Measurements from ENCODE around the gene GNG4.
"Not testable (repeated sequence)": the region's sequence is repeated elsewhere in the genome, so short reads cannot be mapped to it uniquely, and the experiment has no call there.

The GNG4 gene

DNA sequence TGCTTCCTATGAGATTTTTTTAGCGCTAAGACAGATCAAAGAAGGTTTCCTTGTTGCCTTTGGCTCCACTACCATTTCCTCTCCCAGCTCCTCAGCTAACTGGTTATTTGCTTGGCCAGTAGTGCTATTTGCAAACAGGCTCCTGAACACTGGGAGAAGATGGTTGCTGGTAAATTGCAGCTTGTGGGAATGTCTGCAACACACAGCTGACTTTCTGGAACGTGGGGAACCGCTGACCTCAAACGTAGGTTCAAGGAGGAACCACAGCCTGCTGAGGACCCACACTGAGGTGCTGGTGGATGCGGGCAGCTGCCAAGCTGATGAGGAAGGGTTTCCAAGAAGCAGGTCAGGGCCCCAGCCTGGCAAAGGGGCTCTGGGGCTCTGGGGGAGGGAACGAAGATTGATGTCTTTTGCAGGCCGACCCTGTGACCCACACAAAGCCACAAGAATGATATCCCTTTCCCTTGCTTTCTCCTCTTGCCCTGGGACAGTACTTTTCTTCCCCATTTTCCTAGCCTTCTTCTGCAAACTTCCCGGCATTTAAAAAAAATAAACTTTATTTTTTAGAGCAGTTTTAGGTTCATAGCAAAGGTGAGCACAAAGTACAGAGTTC is 24.8 kb downstream of the GNG4 start:
- no peak for DNase-seq

DNA sequence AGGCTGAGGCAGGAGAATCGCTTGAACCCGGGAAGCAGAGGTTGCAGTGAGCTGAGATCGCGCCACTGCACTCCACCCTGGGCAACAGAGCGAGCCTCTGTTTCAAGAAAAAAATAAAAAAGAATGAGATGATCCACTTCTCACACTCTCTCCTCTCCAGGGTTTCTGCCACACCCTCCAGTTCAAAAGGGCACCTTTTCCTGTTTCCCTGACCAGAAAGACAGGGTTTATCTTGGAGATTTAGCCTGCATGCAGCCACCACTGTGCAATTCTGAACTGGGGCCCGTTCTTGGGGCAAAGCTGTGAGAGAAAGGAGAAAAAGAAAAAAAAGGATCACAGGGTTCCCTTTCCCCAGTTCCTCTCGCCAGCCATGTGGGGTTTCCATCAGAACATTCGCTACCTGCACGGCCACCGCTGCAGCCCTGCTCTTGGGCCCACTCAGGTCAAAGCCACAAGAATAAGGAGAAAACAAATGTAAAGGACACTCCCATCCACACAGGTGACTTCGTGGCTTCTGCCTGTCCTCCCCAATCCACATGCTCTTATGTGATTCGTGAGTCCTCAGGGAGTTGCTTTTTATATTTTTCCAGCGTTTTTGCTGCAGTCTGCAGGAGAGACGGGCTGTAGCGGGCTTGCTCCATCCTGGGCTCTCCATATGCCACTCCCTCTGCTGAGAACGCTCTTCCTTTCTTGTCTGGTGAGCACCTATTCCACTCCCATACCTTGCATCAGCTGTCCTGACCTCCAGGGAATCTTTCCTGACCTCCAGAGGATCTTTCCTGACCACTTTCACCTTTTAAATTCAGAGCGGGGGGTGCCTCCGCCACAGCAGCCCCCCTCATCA is 26.4 kb downstream of the GNG4 start:
- no peak for DNase-seq

GRCh38 chr1:235619149-235619548 is 30.4 kb downstream of the GNG4 start:
- DNase-seq: not testable (repeated sequence)

GRCh38 chr1:235617808-235618207 is 31.8 kb downstream of the GNG4 start:
- DNase-seq: no peak

GRCh38 chr1:235617140-235617539 is 32.4 kb downstream of the GNG4 start:
- no peak for DNase-seq

DNA sequence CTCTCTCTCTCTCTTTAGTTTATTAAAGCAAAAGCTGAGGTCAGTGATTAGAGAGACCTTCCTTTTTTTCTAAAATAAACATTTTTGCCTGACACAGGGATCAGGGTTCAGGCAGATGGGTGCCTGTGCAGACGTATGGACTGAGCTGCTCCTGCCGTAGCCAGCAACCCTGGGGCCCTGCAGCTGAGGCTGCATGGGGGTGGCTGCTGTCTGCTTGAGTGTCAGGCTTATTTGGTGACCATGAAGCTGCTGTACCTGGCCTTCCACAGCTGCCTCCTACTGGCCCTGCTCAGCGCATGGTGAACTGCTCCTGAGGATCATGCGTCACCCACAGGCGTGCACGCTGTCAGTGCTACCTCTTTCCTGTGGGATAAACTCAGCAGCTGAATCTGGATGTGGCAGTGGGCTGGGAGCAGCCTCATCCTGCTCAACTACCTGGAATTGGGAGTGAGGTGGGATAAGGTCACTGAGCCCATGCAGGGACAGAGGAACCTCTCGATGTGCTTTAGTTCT is 35.1 kb downstream of the GNG4 start:
- no peak for DNase-seq

- DNase-seq: no peak
Observed at GRCh38 chr1:235613602-235614001, 36.0 kb downstream of the GNG4 start.

- DNase-seq: no peak
Observed at GRCh38 chr1:235612761-235613160, 36.8 kb downstream of the GNG4 start.

GRCh38 chr1:235610157-235610556 is 39.4 kb downstream of the GNG4 start:
- no peak for DNase-seq

DNA sequence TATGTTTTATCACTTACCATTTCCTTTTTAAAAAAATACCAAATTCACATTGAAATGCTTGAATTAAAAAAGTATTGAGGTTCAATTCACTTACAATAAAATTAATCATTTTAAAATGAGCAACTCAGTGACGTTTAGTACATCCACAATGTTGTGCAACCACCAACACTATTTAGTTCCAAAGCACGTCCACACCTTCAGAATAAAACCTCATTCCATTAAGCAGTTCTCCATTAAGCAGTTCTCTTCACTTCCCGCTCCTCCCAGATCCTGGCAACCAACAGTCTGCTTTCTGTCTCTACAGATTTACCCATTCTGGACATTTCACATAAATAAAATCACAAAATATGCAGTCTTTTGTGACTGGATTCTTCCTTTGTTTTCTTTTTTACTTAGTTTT is 41.3 kb downstream of the GNG4 start:
- DNase-seq: no peak

DNA sequence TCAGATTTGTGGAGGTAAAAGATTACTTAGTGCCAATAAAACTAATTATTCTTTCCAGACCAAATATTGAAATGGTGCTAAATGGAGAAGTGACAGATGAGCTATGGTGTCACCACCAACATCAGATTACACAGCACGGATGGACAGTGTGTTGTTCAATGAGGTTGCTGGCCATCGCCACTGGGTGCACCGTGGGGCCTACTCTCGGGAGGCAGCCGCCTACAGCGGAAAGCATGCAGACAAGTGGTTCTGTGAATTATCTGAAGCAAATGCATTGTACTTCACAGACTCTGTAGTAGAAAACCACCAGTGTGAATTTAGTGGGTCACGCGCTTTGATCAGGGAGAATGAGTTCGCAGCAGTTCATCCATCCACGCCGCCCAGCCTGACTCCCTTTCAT is 42.3 kb downstream of the GNG4 start:
- DNase-seq: no peak

- peak; percentile 66 for DNase-seq
Observed at GRCh38 chr1:235601104-235601503, 48.5 kb downstream of the GNG4 start.

- no peak for DNase-seq
Observed at GRCh38 chr1:235599536-235599935, 50.0 kb downstream of the GNG4 start.

- no peak for DNase-seq
Observed at GRCh38 chr1:235597867-235598553, 51.6 kb downstream of the GNG4 start.

- DNase-seq: no peak
Observed at GRCh38 chr1:235595079-235595478, 54.5 kb downstream of the GNG4 start.

- DNase-seq: not testable (repeated sequence)
Observed at GRCh38 chr1:235594281-235594895, 55.2 kb downstream of the GNG4 start.

DNA sequence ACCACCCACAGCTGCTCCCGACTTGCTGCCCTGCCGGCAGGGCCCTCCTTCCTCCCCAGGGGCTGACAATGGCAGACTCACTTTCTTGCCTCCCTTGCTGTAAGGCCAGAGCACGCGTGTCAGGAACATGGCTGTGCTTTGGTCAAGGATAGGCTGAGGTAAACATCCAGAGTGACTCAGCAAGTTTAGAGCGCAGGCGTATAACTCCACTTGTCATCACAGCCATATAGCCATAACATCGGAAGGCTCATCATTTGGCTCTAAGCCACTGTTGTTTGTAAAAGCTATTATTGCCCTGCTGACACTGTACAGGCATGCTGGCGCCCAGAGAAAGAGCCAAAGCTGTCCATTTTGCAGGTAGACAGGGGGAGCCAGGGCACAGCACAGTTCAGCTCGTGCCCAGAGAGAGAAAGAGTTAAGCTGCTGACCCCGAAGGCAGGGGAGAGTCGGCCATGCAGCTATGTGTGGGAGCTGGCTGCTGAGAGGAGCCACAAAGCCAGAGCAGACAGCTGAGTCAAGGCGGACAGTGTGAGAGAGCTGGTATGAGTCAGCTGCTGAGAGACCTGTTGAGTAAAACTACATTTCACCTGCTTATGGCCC is 60.6 kb downstream of the GNG4 start:
- DNase-seq: no peak

DNA sequence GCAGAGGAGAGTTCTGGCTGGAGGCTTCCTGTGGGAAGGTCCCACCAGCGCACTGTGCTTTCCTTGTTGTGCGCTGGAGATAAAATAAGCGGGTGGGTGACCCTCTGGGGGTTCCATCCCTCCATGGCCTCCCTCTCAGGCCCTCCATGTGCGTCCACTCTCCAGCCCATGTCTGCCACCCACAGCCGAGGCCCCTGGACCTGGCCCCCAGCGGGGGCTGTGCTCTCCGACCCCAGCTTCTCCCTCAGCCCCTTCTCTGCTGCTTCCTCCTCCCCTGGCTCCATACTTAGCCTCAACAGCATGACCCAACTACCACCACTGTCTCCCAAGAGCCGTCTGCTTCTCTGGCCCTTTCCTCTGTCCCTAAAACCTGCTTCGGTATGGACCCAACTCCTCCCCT is 61.4 kb downstream of the GNG4 start:
- no peak for DNase-seq

DNA sequence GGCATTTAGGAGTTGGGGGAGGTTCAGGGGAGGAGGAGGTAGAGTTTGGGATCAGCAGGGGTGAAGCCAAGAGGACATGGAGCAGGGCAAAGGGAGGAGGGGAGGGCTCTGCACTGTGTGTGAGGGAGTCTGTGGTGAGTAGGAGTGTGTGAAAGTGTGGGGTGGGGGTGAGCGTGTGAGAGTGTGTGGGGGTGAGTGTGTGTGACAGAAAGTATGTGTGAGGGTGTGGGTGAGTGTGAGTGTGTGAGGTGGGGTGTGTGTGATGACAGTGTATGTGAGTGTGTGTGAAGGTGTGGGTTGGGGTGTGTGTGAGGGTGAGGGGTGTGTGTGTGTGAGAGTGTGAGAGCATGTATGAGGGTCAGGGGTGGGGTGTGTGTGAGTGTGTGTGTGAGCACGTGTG is 62.6 kb downstream of the GNG4 start:
- no peak for DNase-seq

DNA sequence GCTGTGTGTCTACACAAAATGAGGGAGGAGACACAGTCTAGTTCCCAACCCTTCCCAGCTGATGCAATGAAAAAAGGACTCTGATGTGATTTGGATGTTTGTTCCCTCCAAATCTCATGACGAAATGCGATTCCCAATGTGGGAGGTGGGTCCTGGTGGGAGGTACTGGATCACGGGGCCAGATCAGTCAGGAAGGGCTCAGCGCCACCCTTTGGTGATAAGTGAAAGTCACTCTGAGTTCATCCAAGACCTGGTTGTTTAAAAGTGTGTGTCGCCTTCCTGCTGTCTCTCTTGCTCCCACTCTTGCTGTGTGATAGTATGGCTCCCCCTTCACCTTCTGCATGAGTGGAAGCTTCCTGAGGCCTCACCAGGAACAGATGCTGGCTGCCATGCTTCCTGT is 63.2 kb downstream of the GNG4 start:
- DNase-seq: no peak

GRCh38 chr1:235584973-235585372 is 64.6 kb downstream of the GNG4 start:
- no peak for DNase-seq

DNA sequence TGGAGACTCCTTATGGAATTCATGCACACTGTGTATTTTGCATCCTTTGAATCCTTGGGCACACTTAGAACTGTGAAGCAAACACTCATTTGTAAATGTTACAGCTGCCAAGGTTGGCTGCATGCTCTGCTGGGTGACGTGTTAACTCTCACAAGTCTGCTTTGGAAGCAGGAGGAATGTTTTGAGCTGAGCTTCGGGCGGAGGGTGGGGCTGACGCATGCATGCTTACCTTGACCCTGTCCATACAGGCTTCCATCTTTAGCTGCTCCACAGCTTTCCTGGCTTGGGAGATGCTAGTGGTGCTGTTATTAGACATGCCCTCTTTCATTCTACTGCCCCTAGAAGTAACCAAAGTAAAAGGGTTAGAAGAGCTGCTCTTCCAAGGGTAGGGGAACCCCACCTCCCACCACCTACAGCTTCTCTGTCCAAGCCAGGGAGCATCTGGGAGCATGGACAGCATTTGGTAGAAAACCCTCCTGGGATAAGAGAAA is 66.0 kb downstream of the GNG4 start:
- DNase-seq: no peak

DNA sequence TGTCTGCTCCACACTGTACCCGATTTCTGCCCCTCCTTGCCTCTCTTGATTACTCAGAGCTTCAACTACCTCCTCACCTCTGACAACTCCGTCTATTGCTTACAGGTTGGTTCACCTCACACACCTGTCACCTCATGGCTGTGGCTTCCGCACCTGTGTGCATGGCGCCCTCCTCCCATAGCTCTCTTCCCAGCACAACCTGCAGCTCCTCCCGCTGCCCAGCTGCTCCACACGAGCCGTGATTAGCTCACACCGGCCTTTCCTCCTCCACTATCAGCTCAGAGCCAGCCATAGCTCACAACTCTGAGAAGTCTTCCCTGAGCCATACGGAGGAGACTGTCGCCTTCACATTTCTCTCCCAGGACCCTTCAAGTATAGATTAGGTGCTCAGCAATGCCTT is 67.5 kb downstream of the GNG4 start:
- DNase-seq: no peak
